ENCODE measurements around the gene AKR1C4. TPM values are rescaled to one million over a fixed set of nuclear protein-coding genes. Genes with fewer than 3 reads are reported as not detected.
A peak's percentile ranks its signal among the peaks of the same experiment; 100 is the strongest.
"Not testable (repeated sequence)": the region's sequence is repeated elsewhere in the genome, so short reads cannot be mapped to it uniquely, and the experiment has no call there.

AKR1C4 gene
- total RNA-seq, 1 donor from 2014 or later = 292 TPM

- DNase-seq (ENCODE audit: low spot score) (peak; percentile 78), ATAC-seq (peak; percentile 80)
Measured at GRCh38 chr10:5199398-5199797, 2.8 kb downstream of the AKR1C4 start.

GRCh38 chr10:5206799-5207198 is 10.2 kb downstream of the AKR1C4 start:
- DNase-seq (ENCODE audit: low spot score) (no peak), ATAC-seq (no peak)

GRCh38 chr10:5209776-5210175 is 13.1 kb downstream of the AKR1C4 start:
- not testable (repeated sequence) for DNase-seq (ENCODE audit: low spot score)
- peak; percentile 7 for ATAC-seq

- peak; percentile 33 for ATAC-seq
- not testable (repeated sequence) for DNase-seq (ENCODE audit: low spot score)
Measured at GRCh38 chr10:5210261-5210660, 13.6 kb downstream of the AKR1C4 start.

- ATAC-seq = peak; percentile 36
Measured at GRCh38 chr10:5211696-5212536, 15.3 kb downstream of the AKR1C4 start.

GRCh38 chr10:5216801-5217200 is 20.2 kb downstream of the AKR1C4 start:
- ATAC-seq (peak; percentile 85), DNase-seq (ENCODE audit: low spot score) (peak; percentile 73)

More at GRCh38 chr10:5211696-5212536, 15.3 kb downstream of the AKR1C4 start:
- no peak for DNase-seq (ENCODE audit: low spot score)

- ATAC-seq (peak; percentile 16), DNase-seq (ENCODE audit: low spot score) (no peak)
Measured at GRCh38 chr10:5219262-5219661, 22.6 kb downstream of the AKR1C4 start.

GRCh38 chr10:5222942-5223341 is 26.3 kb downstream of the AKR1C4 start:
- peak; percentile 63 for DNase-seq (ENCODE audit: low spot score)

GRCh38 chr10:5229019-5229418 is 32.4 kb downstream of the AKR1C4 start:
- DNase-seq (ENCODE audit: low spot score) (no peak), ATAC-seq (no peak)

More at GRCh38 chr10:5222942-5223341, 26.3 kb downstream of the AKR1C4 start:
- ATAC-seq = not testable (repeated sequence)

- DNase-seq (ENCODE audit: low spot score) (no peak), ATAC-seq (peak; percentile 6)
Measured at GRCh38 chr10:5233324-5233723, 36.7 kb downstream of the AKR1C4 start.

- DNase-seq (ENCODE audit: low spot score) (peak; percentile 83), ATAC-seq (peak; percentile 99)
Measured at GRCh38 chr10:5234106-5234860, 37.6 kb downstream of the AKR1C4 start.

- DNase-seq (ENCODE audit: low spot score); ATAC-seq: not testable (repeated sequence)
Measured at GRCh38 chr10:5237541-5237940, 40.9 kb downstream of the AKR1C4 start.

- ATAC-seq (no peak), DNase-seq (ENCODE audit: low spot score) (no peak)
Measured at GRCh38 chr10:5242585-5242984, 45.9 kb downstream of the AKR1C4 start.

GRCh38 chr10:5243521-5243987 is 46.9 kb downstream of the AKR1C4 start:
- peak; percentile 99 for ATAC-seq

GRCh38 chr10:5252177-5253037 is 55.8 kb downstream of the AKR1C4 start:
- ATAC-seq (no peak), DNase-seq (ENCODE audit: low spot score) (no peak)

More at GRCh38 chr10:5243521-5243987, 46.9 kb downstream of the AKR1C4 start:
- DNase-seq (ENCODE audit: low spot score) = no peak

GRCh38 chr10:5254488-5254887 is 57.9 kb downstream of the AKR1C4 start:
- no peak for DNase-seq (ENCODE audit: low spot score)
- ATAC-seq = no peak

GRCh38 chr10:5257768-5258167 is 61.1 kb downstream of the AKR1C4 start:
- not testable (repeated sequence) for ATAC-seq

GRCh38 chr10:5259132-5259951 is 62.7 kb downstream of the AKR1C4 start:
- peak; percentile 68 for ATAC-seq
- DNase-seq (ENCODE audit: low spot score) = no peak

More at GRCh38 chr10:5257768-5258167, 61.1 kb downstream of the AKR1C4 start:
- DNase-seq (ENCODE audit: low spot score) = not testable (repeated sequence)

- DNase-seq (ENCODE audit: low spot score) = no peak
- peak; percentile 62 for ATAC-seq
Measured at GRCh38 chr10:5259952-5260578, 63.4 kb downstream of the AKR1C4 start.
